ENCODE data around the gene SMG7. TPM values are rescaled to one million over a fixed set of nuclear protein-coding genes. Genes with fewer than 3 reads are reported as not detected.

Gene SMG7
- total RNA-seq, 2 donors from 2014 or later: 60.9 to 92.8 TPM

- no peaks in the 10 kb centered on the region for H3K9me3 ChIP-seq
- H3K4me3 ChIP-seq: no peak overlapping the region
- TF ChIP-seq, protein P1, sequence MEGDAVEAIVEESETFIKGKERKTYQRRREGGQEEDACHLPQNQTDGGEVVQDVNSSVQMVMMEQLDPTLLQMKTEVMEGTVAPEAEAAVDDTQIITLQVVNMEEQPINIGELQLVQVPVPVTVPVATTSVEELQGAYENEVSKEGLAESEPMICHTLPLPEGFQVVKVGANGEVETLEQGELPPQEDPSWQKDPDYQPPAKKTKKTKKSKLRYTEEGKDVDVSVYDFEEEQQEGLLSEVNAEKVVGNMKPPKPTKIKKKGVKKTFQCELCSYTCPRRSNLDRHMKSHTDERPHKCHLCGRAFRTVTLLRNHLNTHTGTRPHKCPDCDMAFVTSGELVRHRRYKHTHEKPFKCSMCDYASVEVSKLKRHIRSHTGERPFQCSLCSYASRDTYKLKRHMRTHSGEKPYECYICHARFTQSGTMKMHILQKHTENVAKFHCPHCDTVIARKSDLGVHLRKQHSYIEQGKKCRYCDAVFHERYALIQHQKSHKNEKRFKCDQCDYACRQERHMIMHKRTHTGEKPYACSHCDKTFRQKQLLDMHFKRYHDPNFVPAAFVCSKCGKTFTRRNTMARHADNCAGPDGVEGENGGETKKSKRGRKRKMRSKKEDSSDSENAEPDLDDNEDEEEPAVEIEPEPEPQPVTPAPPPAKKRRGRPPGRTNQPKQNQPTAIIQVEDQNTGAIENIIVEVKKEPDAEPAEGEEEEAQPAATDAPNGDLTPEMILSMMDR (IDR thresholded peaks at IDR 0.05): no peak
- TF ChIP-seq POLR2A (IDR thresholded peaks at IDR 0.05): no peak
- TF ChIP-seq POLR2AphosphoS5 (IDR thresholded peaks at IDR 0.05): no peak
- no peaks in the 10 kb centered on the region for H3K36me3 ChIP-seq
- intact Hi-C loops (cut with DNase I): no loop called here
- no peak for DNase-seq (ENCODE audit: low spot score)
- H3K4me1 ChIP-seq (replicated peaks): no peaks in the 10 kb centered on the region
- H3K27me3 ChIP-seq (replicated peaks; ENCODE audit: insufficient read depth): no peaks in the 10 kb centered on the region
- H3K27ac ChIP-seq: no peak overlapping the region
- WGBS: 79% methylated on average over 12 of the region's 12 CpGs
These were observed 96.1 kb downstream of the SMG7 start for GRCh38 chr1:183568176-183569021.

DNA sequence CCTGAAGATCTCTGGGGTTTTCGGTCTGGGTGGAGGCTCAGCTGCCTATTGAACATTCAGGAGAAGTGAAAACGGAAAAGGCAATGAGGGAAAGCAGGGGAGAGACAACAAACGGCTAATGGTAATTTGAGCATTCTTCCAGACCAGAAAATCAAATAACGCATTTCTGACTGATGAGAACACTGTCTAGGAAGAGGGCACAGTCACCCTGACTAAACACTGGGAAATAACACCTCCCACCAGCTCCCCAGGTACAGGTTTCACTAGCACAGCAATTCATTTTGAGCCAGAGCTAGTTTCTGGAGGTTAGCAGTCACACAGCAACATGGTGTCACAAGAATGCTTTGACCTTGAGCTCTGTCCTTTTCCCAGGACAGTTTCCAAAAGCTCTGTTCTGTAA, 96.8 kb downstream of the SMG7 start:
- 48% methylated on average over 4 of the region's 4 CpGs for WGBS
- H3K36me3 ChIP-seq: no peaks in the 10 kb centered on the region
- no peaks in the 10 kb centered on the region for H3K27me3 ChIP-seq (replicated peaks; ENCODE audit: insufficient read depth)
- no peaks in the 10 kb centered on the region for H3K9me3 ChIP-seq
- intact Hi-C loops (cut with DNase I): no loop called here
- no peaks in the 10 kb centered on the region for H3K4me1 ChIP-seq (replicated peaks)
- no peak overlapping the region for H3K27ac ChIP-seq
- TF ChIP-seq POLR2A (IDR thresholded peaks at IDR 0.05) (no peak), POLR2AphosphoS5 (IDR thresholded peaks at IDR 0.05) (no peak)
- TF ChIP-seq, protein P1 (IDR thresholded peaks at IDR 0.05): no peak
- H3K4me3 ChIP-seq: no peak overlapping the region
- no peak for DNase-seq (ENCODE audit: low spot score)

- no peak overlapping the region for H3K27ac ChIP-seq
- no peaks in the 10 kb centered on the region for H3K36me3 ChIP-seq
- H3K27me3 ChIP-seq (replicated peaks; ENCODE audit: insufficient read depth): no peaks in the 10 kb centered on the region
- H3K4me1 ChIP-seq (replicated peaks): no peaks in the 10 kb centered on the region
- H3K4me3 ChIP-seq: no peak overlapping the region
- no peaks in the 10 kb centered on the region for H3K9me3 ChIP-seq
- no peak for DNase-seq (ENCODE audit: low spot score)
- WGBS: 87% methylated on average over 3 of the region's 3 CpGs
- TF ChIP-seq POLR2A (IDR thresholded peaks at IDR 0.05) (no peak), POLR2AphosphoS5 (IDR thresholded peaks at IDR 0.05) (no peak)
- TF ChIP-seq, protein P1 (IDR thresholded peaks at IDR 0.05): no peak
- intact Hi-C loops (cut with DNase I): no loop called here
These were observed 97.5 kb downstream of the SMG7 start for GRCh38 chr1:183569801-183570200.

DNA sequence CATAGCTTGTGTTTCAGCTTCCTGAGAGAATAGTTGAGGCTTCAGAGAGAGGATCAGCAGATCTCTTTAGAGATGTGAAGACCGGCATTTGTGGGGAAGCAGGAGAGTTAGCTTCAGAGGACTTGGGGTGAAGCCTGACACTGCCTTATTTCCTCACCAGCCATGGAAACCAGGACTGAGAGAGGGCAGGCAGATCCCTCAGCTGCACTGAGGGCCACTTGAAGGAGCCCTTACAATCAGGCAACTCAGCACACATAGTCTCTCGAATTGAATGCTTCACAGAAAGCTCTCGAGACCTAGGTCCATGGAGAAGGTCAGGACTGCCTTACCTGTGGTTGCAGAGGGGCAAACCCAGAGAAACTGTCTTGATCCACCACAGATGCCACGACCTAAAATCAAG, 98.2 kb downstream of the SMG7 start:
- H3K27me3 ChIP-seq (replicated peaks; ENCODE audit: insufficient read depth): no peaks in the 10 kb centered on the region
- H3K36me3 ChIP-seq: no peaks in the 10 kb centered on the region
- no peak for DNase-seq (ENCODE audit: low spot score)
- intact Hi-C loops (cut with DNase I): no loop called here
- 97% methylated on average over 4 of the region's 4 CpGs for WGBS
- H3K9me3 ChIP-seq: no peaks in the 10 kb centered on the region
- no peak overlapping the region for H3K27ac ChIP-seq
- no peaks in the 10 kb centered on the region for H3K4me1 ChIP-seq (replicated peaks)
- no peak overlapping the region for H3K4me3 ChIP-seq
- no peak for TF ChIP-seq POLR2AphosphoS5 (IDR thresholded peaks at IDR 0.05)
- TF ChIP-seq, protein P1 (IDR thresholded peaks at IDR 0.05): no peak
- TF ChIP-seq POLR2A (IDR thresholded peaks at IDR 0.05): no peak

All from prostate gland (tissue), 2 donors.